ENCODE results near the gene ATP8A2.

Gene ATP8A2

GRCh38 chr13:25702386-25702785 lies 330.6 kb downstream of the ATP8A2 start:
- DNase-seq: no peak
- Mint-ChIP-seq H3K9me3 (no peaks in the 10 kb centered on the region), H3K36me3 (ENCODE audit: insufficient read depth) (no peaks in the 10 kb centered on the region), H3K4me3 (no peak overlapping the region), H3K27ac (no peak overlapping the region), H3K4me1 (ENCODE audit: low read depth in 2 of 2) (no peaks in the 10 kb centered on the region), H3K27me3 (peaks cover 10 to 17% of the 10 kb centered on the region in 2 donors)
- ATAC-seq (replicated peaks): no peak

GRCh38 chr13:25707726-25708125 lies 336.0 kb downstream of the ATP8A2 start:
- Mint-ChIP-seq H3K4me3 (no peak overlapping the region), H3K9me3 (no peaks in the 10 kb centered on the region), H3K27me3 (peaks cover 3 to 31% of the 10 kb centered on the region in 2 donors)

GRCh38 chr13:25708268-25708667 lies 336.5 kb downstream of the ATP8A2 start:
- ATAC-seq (replicated peaks): no peak
- Mint-ChIP-seq H3K4me1 (ENCODE audit: low read depth in 2 of 2) (no peaks in the 10 kb centered on the region), H3K27ac (no peak overlapping the region), H3K4me3 (no peak overlapping the region), H3K36me3 (ENCODE audit: insufficient read depth) (no peaks in the 10 kb centered on the region), H3K27me3 (peaks cover 6 to 25% of the 10 kb centered on the region in 2 donors), H3K9me3 (no peaks in the 10 kb centered on the region)
- DNase-seq: no peak

More at GRCh38 chr13:25707726-25708125, 336.0 kb downstream of the ATP8A2 start:
- H3K4me1 Mint-ChIP-seq (ENCODE audit: low read depth in 2 of 2): no peaks in the 10 kb centered on the region
- no peak for DNase-seq
- no peak for ATAC-seq (replicated peaks)
- H3K27ac Mint-ChIP-seq: no peak overlapping the region
- H3K36me3 Mint-ChIP-seq (ENCODE audit: insufficient read depth): no peaks in the 10 kb centered on the region

- Mint-ChIP-seq H3K36me3 (ENCODE audit: insufficient read depth) (no peaks in the 10 kb centered on the region), H3K27me3 (peaks cover 6 to 28% of the 10 kb centered on the region in 2 donors), H3K4me1 (ENCODE audit: low read depth in 2 of 2) (no peaks in the 10 kb centered on the region), H3K9me3 (no peaks in the 10 kb centered on the region), H3K4me3 (no peak overlapping the region), H3K27ac (no peak overlapping the region)
- ATAC-seq (replicated peaks): no peak
- DNase-seq: no peak
Measured at GRCh38 chr13:25709088-25709487, 337.3 kb downstream of the ATP8A2 start.

GRCh38 chr13:25715760-25716159 lies 344.0 kb downstream of the ATP8A2 start:
- DNase-seq: no peak
- no peaks in the 10 kb centered on the region for H3K36me3 Mint-ChIP-seq (ENCODE audit: insufficient read depth)
- H3K4me1 Mint-ChIP-seq (ENCODE audit: low read depth in 2 of 2): no peaks in the 10 kb centered on the region
- H3K27me3 Mint-ChIP-seq: peaks cover 6 to 28% of the 10 kb centered on the region in 2 donors
- no peak for ATAC-seq (replicated peaks)
- no peak overlapping the region for H3K27ac Mint-ChIP-seq
- H3K4me3 Mint-ChIP-seq: no peak overlapping the region
- no peaks in the 10 kb centered on the region for H3K9me3 Mint-ChIP-seq

GRCh38 chr13:25717666-25718197 lies 346.0 kb downstream of the ATP8A2 start:
- DNase-seq (no peak), ATAC-seq (replicated peaks) (no peak)
- H3K9me3 Mint-ChIP-seq: no peaks in the 10 kb centered on the region
- no peaks in the 10 kb centered on the region for H3K36me3 Mint-ChIP-seq (ENCODE audit: insufficient read depth)
- H3K27ac Mint-ChIP-seq: no peak overlapping the region
- H3K4me3 Mint-ChIP-seq: no peak overlapping the region
- H3K27me3 Mint-ChIP-seq: peaks cover 12 to 22% of the 10 kb centered on the region in 2 donors
- H3K4me1 Mint-ChIP-seq (ENCODE audit: low read depth in 2 of 2): no peaks in the 10 kb centered on the region

- no peak for ATAC-seq (replicated peaks)
- Mint-ChIP-seq H3K36me3 (ENCODE audit: insufficient read depth) (no peaks in the 10 kb centered on the region), H3K4me3 (no peak overlapping the region), H3K27me3 (peaks cover 15 to 23% of the 10 kb centered on the region in 2 donors), H3K27ac (no peak overlapping the region), H3K4me1 (ENCODE audit: low read depth in 2 of 2) (no peaks in the 10 kb centered on the region), H3K9me3 (peaks cover 0 to 6% of the 10 kb centered on the region in 2 donors)
- no peak for DNase-seq
Measured at GRCh38 chr13:25719666-25720065, 347.9 kb downstream of the ATP8A2 start.

- Mint-ChIP-seq H3K27me3 (peaks cover 15 to 22% of the 10 kb centered on the region in 2 donors), H3K9me3 (peaks cover 0 to 6% of the 10 kb centered on the region in 2 donors), H3K4me3 (no peak overlapping the region), H3K36me3 (ENCODE audit: insufficient read depth) (no peaks in the 10 kb centered on the region), H3K27ac (no peak overlapping the region), H3K4me1 (ENCODE audit: low read depth in 2 of 2) (no peaks in the 10 kb centered on the region)
- ATAC-seq (replicated peaks) (no peak), DNase-seq (no peak)
Measured at GRCh38 chr13:25722893-25723292, 351.1 kb downstream of the ATP8A2 start.

- peaks cover 0 to 6% of the 10 kb centered on the region in 2 donors for H3K9me3 Mint-ChIP-seq
- H3K4me1 Mint-ChIP-seq (ENCODE audit: low read depth in 2 of 2): no peaks in the 10 kb centered on the region
- no peaks in the 10 kb centered on the region for H3K36me3 Mint-ChIP-seq (ENCODE audit: insufficient read depth)
- peaks cover 25 to 36% of the 10 kb centered on the region in 2 donors for H3K27me3 Mint-ChIP-seq
- ATAC-seq (replicated peaks): no peak
- no peak overlapping the region for H3K4me3 Mint-ChIP-seq
- no peak overlapping the region for H3K27ac Mint-ChIP-seq
- DNase-seq: no peak
Measured at GRCh38 chr13:25725104-25725503, 353.3 kb downstream of the ATP8A2 start.

GRCh38 chr13:25727250-25727649 lies 355.5 kb downstream of the ATP8A2 start:
- H3K27me3 Mint-ChIP-seq: peaks cover 19 to 28% of the 10 kb centered on the region in 2 donors
- H3K27ac Mint-ChIP-seq: no peak overlapping the region
- ATAC-seq (replicated peaks): no peak

GRCh38 chr13:25727810-25728209 lies 356.0 kb downstream of the ATP8A2 start:
- DNase-seq (no peak), ATAC-seq (replicated peaks) (no peak)
- no peaks in the 10 kb centered on the region for H3K36me3 Mint-ChIP-seq (ENCODE audit: insufficient read depth)
- peaks cover 0 to 6% of the 10 kb centered on the region in 2 donors for H3K9me3 Mint-ChIP-seq
- H3K27ac Mint-ChIP-seq: no peak overlapping the region
- no peaks in the 10 kb centered on the region for H3K4me1 Mint-ChIP-seq (ENCODE audit: low read depth in 2 of 2)
- H3K4me3 Mint-ChIP-seq: no peak overlapping the region
- peaks cover 19 to 27% of the 10 kb centered on the region in 2 donors for H3K27me3 Mint-ChIP-seq

More at GRCh38 chr13:25727250-25727649, 355.5 kb downstream of the ATP8A2 start:
- H3K9me3 Mint-ChIP-seq: peaks cover 0 to 6% of the 10 kb centered on the region in 2 donors
- H3K4me1 Mint-ChIP-seq (ENCODE audit: low read depth in 2 of 2): no peaks in the 10 kb centered on the region
- DNase-seq: no peak
- no peaks in the 10 kb centered on the region for H3K36me3 Mint-ChIP-seq (ENCODE audit: insufficient read depth)
- H3K4me3 Mint-ChIP-seq: no peak overlapping the region

- Mint-ChIP-seq H3K27ac (no peak overlapping the region), H3K36me3 (ENCODE audit: insufficient read depth) (no peaks in the 10 kb centered on the region), H3K4me3 (no peak overlapping the region), H3K4me1 (ENCODE audit: low read depth in 2 of 2) (no peaks in the 10 kb centered on the region), H3K9me3 (no peaks in the 10 kb centered on the region), H3K27me3 (peaks cover 10 to 13% of the 10 kb centered on the region in 2 donors)
- ATAC-seq (replicated peaks): no peak
- no peak for DNase-seq
Measured at GRCh38 chr13:25729201-25729600, 357.4 kb downstream of the ATP8A2 start.

- Mint-ChIP-seq H3K4me1 (ENCODE audit: low read depth in 2 of 2) (no peaks in the 10 kb centered on the region), H3K36me3 (ENCODE audit: insufficient read depth) (no peaks in the 10 kb centered on the region), H3K27ac (no peak overlapping the region), H3K27me3 (peaks cover 10 to 13% of the 10 kb centered on the region in 2 donors), H3K9me3 (no peaks in the 10 kb centered on the region), H3K4me3 (no peak overlapping the region)
- DNase-seq: no peak
- no peak for ATAC-seq (replicated peaks)
Measured at GRCh38 chr13:25731037-25731436, 359.3 kb downstream of the ATP8A2 start.

- Mint-ChIP-seq H3K27ac (no peak overlapping the region), H3K9me3 (no peaks in the 10 kb centered on the region), H3K27me3 (peaks cover 10 to 13% of the 10 kb centered on the region in 2 donors), H3K36me3 (ENCODE audit: insufficient read depth) (no peaks in the 10 kb centered on the region), H3K4me3 (no peak overlapping the region), H3K4me1 (ENCODE audit: low read depth in 2 of 2) (no peaks in the 10 kb centered on the region)
- ATAC-seq (replicated peaks): no peak
- no peak for DNase-seq
Measured at GRCh38 chr13:25731536-25731935, 359.8 kb downstream of the ATP8A2 start.

All from effector memory CD8-positive, alpha-beta T cell (primary cell).